ENCODE results near the gene CFAP46.
A peak's percentile ranks its signal among the peaks of the same experiment; 100 is the strongest.

Gene CFAP46

GRCh38 chr10:132942101-132943057 lies at the start of gene CFAP46:
Gene CFAP46, minus strand, starts transcription at chr10:132942570. Its CDS starts 86 bp downstream, at chr10:132942484.
- DNase-seq: no peak

- no peak for DNase-seq
These were observed 49.5 kb upstream of the CFAP46 start for GRCh38 chr10:132991706-132992432.

- DNase-seq: peak; percentile 19
These were observed 48.5 kb upstream of the CFAP46 start for GRCh38 chr10:132990684-132991545.

GRCh38 chr10:132989476-132990415 lies 47.4 kb upstream of the CFAP46 start:
- no peak for DNase-seq

GRCh38 chr10:132988988-132989387 lies 46.6 kb upstream of the CFAP46 start:
- DNase-seq: no peak

GRCh38 chr10:132987671-132988571 lies 45.6 kb upstream of the CFAP46 start:
- DNase-seq: peak; percentile 42

GRCh38 chr10:132986978-132987377 lies 44.6 kb upstream of the CFAP46 start:
- DNase-seq: no peak

- no peak for DNase-seq
These were observed 44.2 kb upstream of the CFAP46 start for GRCh38 chr10:132986576-132986975.

- no peak for DNase-seq
These were observed 43.7 kb upstream of the CFAP46 start for GRCh38 chr10:132986076-132986475.

- DNase-seq: no peak
These were observed 43.2 kb upstream of the CFAP46 start for GRCh38 chr10:132985546-132985900.

GRCh38 chr10:132984801-132985545 lies 42.6 kb upstream of the CFAP46 start:
- DNase-seq: no peak

- DNase-seq: no peak
These were observed 41.6 kb upstream of the CFAP46 start for GRCh38 chr10:132984008-132984295.

GRCh38 chr10:132983252-132984007 lies 41.1 kb upstream of the CFAP46 start:
- no peak for DNase-seq

GRCh38 chr10:132982301-132982989 lies 40.1 kb upstream of the CFAP46 start:
- DNase-seq: no peak

GRCh38 chr10:132981746-132982145 lies 39.4 kb upstream of the CFAP46 start:
- no peak for DNase-seq

- DNase-seq: no peak
These were observed 38.8 kb upstream of the CFAP46 start for GRCh38 chr10:132981173-132981555.

GRCh38 chr10:132980426-132981172 lies 38.2 kb upstream of the CFAP46 start:
- no peak for DNase-seq
